H9 (cell line): ENCODE data around the gene ATP1A4. TPM values are rescaled to one million over a fixed set of nuclear protein-coding genes. Genes with fewer than 3 reads are reported as not detected.
A peak's percentile ranks its signal among the peaks of the same experiment; 100 is the strongest.

ENCODE experiments used
- DNase-seq: peaks from one replicate; pipeline ENCODE4 v3.0.0-alpha.2; 2017
- H2AFZ ChIP-seq: one replicate; pipeline ENCODE4 v1.6.1; 2013; ENCODE audit warnings: mild to moderate bottlenecking, low read length, control low read depth, moderate library complexity
- H2AK5ac ChIP-seq: 2 replicates; pipeline ENCODE4 v1.6.1; 2013; ENCODE audit warnings: low read length, control low read depth, mixed read lengths; ENCODE audit not compliant: insufficient read length
- H2BK120ac ChIP-seq: one replicate; pipeline ENCODE4 v1.6.1; 2013; ENCODE audit warnings: low read depth, mild to moderate bottlenecking, low read length, control low read depth, inconsistent platforms; ENCODE audit not compliant: poor library complexity, severe bottlenecking
- H2BK12ac ChIP-seq: 2 replicates; pipeline ENCODE4 v1.6.1; 2013; ENCODE audit warnings: low read length, control low read depth, mixed read lengths, low read depth; ENCODE audit not compliant: insufficient read length
- H2BK15ac ChIP-seq: 2 replicates; pipeline ENCODE4 v1.6.1; 2013; ENCODE audit warnings: low read depth, low read length, control low read depth
- H2BK20ac ChIP-seq: one replicate; pipeline ENCODE4 v1.6.1; 2013; ENCODE audit warnings: low read depth, mild to moderate bottlenecking, low read length, control low read depth, inconsistent platforms; ENCODE audit not compliant: poor library complexity, severe bottlenecking
- H2BK5ac ChIP-seq: 2 replicates; pipeline ENCODE4 v1.6.1; 2013; ENCODE audit warnings: low read length, control low read depth, mixed read lengths; ENCODE audit not compliant: insufficient read length
- H3K14ac ChIP-seq: 2 replicates; pipeline ENCODE4 v1.6.1; 2013; ENCODE audit warnings: low read length, control low read depth; ENCODE audit not compliant: insufficient read depth
- H3K18ac ChIP-seq: 2 replicates; pipeline ENCODE4 v1.6.1; 2013; ENCODE audit warnings: low read depth, mild to moderate bottlenecking, mixed read lengths, low read length, control low read depth; ENCODE audit not compliant: insufficient read length
- H3K23ac ChIP-seq: 2 replicates; pipeline ENCODE4 v1.6.1; 2013; ENCODE audit warnings: low read length, control low read depth, mixed read lengths, low read depth; ENCODE audit not compliant: insufficient read length
- H3K23me2 ChIP-seq: 2 replicates; pipeline ENCODE4 v1.6.1; 2013; ENCODE audit warnings: low read depth, mild to moderate bottlenecking, mixed read lengths, low read length, control low read depth; ENCODE audit not compliant: insufficient read length, poor library complexity, severe bottlenecking
- H3K27ac ChIP-seq: 2 replicates; pipeline ENCODE4 v1.5.1; 2013; ENCODE audit warnings: low read length, control low read depth, mixed read lengths, low read depth; ENCODE audit not compliant: insufficient read length
- H3K27me3 ChIP-seq: 2 replicates; pipeline ENCODE4 v1.6.1; 2013; ENCODE audit warnings: low read length, control low read depth, inconsistent platforms; ENCODE audit not compliant: insufficient read depth
- H3K4ac ChIP-seq: 2 replicates; pipeline ENCODE4 v1.6.1; 2013; ENCODE audit warnings: low read depth, mild to moderate bottlenecking, control low read depth, inconsistent platforms, low read length, moderate library complexity
- H3K4me1 ChIP-seq: 2 replicates; pipeline ENCODE4 v1.6.1; 2013; ENCODE audit warnings: low read length, control low read depth, inconsistent platforms; ENCODE audit not compliant: insufficient read depth
- H3K4me2 ChIP-seq: 2 replicates; pipeline ENCODE4 v1.6.1; 2013; ENCODE audit warnings: low read length, control low read depth, mixed read lengths; ENCODE audit not compliant: insufficient read length, insufficient read depth
- H3K56ac ChIP-seq: 2 replicates; pipeline ENCODE4 v1.6.1; 2013; ENCODE audit warnings: low read depth, mild to moderate bottlenecking, mixed read lengths, low read length, control low read depth; ENCODE audit not compliant: insufficient read length
- H3K79me1 ChIP-seq: 2 replicates; pipeline ENCODE4 v1.6.1; 2013; ENCODE audit warnings: low read depth, mild to moderate bottlenecking, moderate library complexity, low read length, control low read depth, inconsistent platforms; ENCODE audit not compliant: insufficient read depth, poor library complexity, severe bottlenecking
- H3K79me2 ChIP-seq: 2 replicates; pipeline ENCODE4 v1.6.1; 2013; ENCODE audit warnings: low read length, control low read depth, inconsistent platforms; ENCODE audit not compliant: insufficient read depth
- H3K9ac ChIP-seq: 2 replicates; pipeline ENCODE4 v1.6.1; 2013; ENCODE audit warnings: low read length, control low read depth, mixed read lengths; ENCODE audit not compliant: insufficient read length; ENCODE audit errors: extremely low read depth
- H3K9me3 ChIP-seq: one replicate; pipeline ENCODE4 v1.6.1; 2013; ENCODE audit warnings: low read depth, low read length, inconsistent platforms; ENCODE audit not compliant: control insufficient read depth
- H3T11ph ChIP-seq: one replicate; pipeline ENCODE4 v1.6.1; 2013; ENCODE audit warnings: mild to moderate bottlenecking, low read length, control low read depth, inconsistent platforms
- H4K20me1 ChIP-seq: one replicate; pipeline ENCODE4 v1.6.1; 2013; ENCODE audit not compliant: control insufficient read depth, insufficient read length, insufficient read depth
- H4K5ac ChIP-seq: 2 replicates; pipeline ENCODE4 v1.6.1; 2013; ENCODE audit warnings: low read depth, mild to moderate bottlenecking, mixed read lengths, low read length, control low read depth; ENCODE audit not compliant: insufficient read length
- H4K8ac ChIP-seq: replicated peaks from 2 replicates; pipeline ENCODE4 v1.6.1; 2013; ENCODE audit warnings: low read length, control low read depth, mixed read lengths, low read depth; ENCODE audit not compliant: insufficient read length
- H4K91ac ChIP-seq: 2 replicates; pipeline ENCODE4 v1.6.1; 2013; ENCODE audit warnings: low read depth, mild to moderate bottlenecking, moderate library complexity, mixed read lengths, low read length, control low read depth; ENCODE audit not compliant: insufficient read length
- H3K27ac Mint-ChIP-seq, 3 experiments: 2 replicates in 2 of 3; 3 replicates in 1 of 3; pipeline ENCODE4 v1.8.0; 2020 to 2021; ENCODE audit warnings: mixed read lengths in 3 of 3, mild to moderate bottlenecking in 1 of 3, moderate library complexity in 1 of 3
- H3K27me3 Mint-ChIP-seq: 2 replicates; pipeline ENCODE4 v1.8.0; 2021; ENCODE audit warnings: low read depth, mild to moderate bottlenecking, moderate library complexity, mixed read lengths
- H3K36me3 Mint-ChIP-seq, 3 experiments: 2 replicates in 2 of 3; 3 replicates in 1 of 3; pipeline ENCODE4 v1.8.0; 2020 to 2021; ENCODE audit warnings: low read depth in 3 of 3, mixed read lengths in 3 of 3; ENCODE audit not compliant: insufficient read depth in 1 of 3
- H3K4me1 Mint-ChIP-seq, 2 experiments: 2 replicates each; pipeline ENCODE4 v1.8.0; 2020; ENCODE audit warnings: mixed read lengths in 2 of 2
- H3K4me3 Mint-ChIP-seq, 2 experiments: 2 replicates in 1 of 2; 3 replicates in 1 of 2; pipeline ENCODE4 v1.8.0; 2020 to 2021; ENCODE audit warnings: mild to moderate bottlenecking in 2 of 2, mixed read lengths in 2 of 2, moderate library complexity in 1 of 2
- H3K9me3 Mint-ChIP-seq, 2 experiments: 2 replicates in 1 of 2; 3 replicates in 1 of 2; pipeline ENCODE4 v1.8.0; 2020; ENCODE audit warnings: mild to moderate bottlenecking in 2 of 2, mixed read lengths in 2 of 2, moderate library complexity in 1 of 2
- WGBS: extraction: QIAGEN DNeasy Blood & Tissue Kit; methylation state at CpG from one replicate; pipeline ENCODE4 v1.1.7; 2013; ENCODE audit warnings: missing lambda C conversion rate, low lambda C conversion rate, mixed read lengths; ENCODE audit not compliant: insufficient read length; ENCODE audit errors: extremely low coverage; 5-methylcytosine and 5-hydroxymethylcytosine counted together
- total RNA-seq: library from RNA; stranded (reverse); gene quantifications from 2 replicates; pipeline ENCODE4 v1.2.1, GENCODE V29; 2021
- TF ChIP-seq, protein P1 (sequence below): fragments of 200-600 bp; sonication (generic); conservative IDR thresholded peaks from 3 replicates; pipeline ENCODE4 v1.8.0; 2021; ENCODE audit warnings: antibody characterized with exemption, mild to moderate bottlenecking

ATP1A4 gene
- total RNA-seq, 1 experiment from 2014 or later = 0.20 TPM

DNA sequence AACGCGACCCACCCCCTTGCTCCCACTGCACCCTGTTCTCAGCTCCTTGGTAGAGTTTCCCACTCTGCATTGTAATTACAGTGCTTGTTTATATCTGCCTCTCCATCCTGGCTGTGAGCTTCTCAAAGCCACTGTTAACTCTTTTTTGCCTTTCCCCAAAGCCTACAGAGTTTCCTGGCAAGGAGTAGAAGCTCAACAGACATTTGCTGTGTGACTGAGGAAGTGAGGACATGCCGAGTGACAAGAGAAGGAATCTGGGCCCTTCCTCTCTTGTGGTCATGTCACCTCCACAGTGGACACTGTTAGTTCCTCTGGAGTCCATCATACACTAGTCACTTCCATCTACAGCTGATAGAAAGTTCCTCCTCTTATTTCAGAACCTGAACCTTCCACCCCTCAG is 46.9 kb upstream of the ATP1A4 start:
- no peak overlapping the region for H3K4ac ChIP-seq
- H3K36me3 Mint-ChIP-seq = no peaks in the 10 kb centered on the region; a peak in 1 of 7 replicates
- H4K8ac ChIP-seq = no peak overlapping the region
- no peaks in the 10 kb centered on the region for H3K9me3 ChIP-seq
- no peak overlapping the region for H4K91ac ChIP-seq
- no peaks in the 10 kb centered on the region for H4K20me1 ChIP-seq
- H3K79me2 ChIP-seq = no peaks in the 10 kb centered on the region
- H3K27me3 Mint-ChIP-seq = peaks cover 10% of the 10 kb centered on the region
- no peak overlapping the region for H3K27ac ChIP-seq
- H3K23me2 ChIP-seq = no peaks in the 10 kb centered on the region
- H3K4me1 ChIP-seq = peaks cover 4% of the 10 kb centered on the region; the same call in 1 of the 2 replicates
- H3K4me3 Mint-ChIP-seq = no peak overlapping the region
- no peak overlapping the region for H3K4me2 ChIP-seq
- no peak overlapping the region for H3K23ac ChIP-seq
- no peak overlapping the region for H3T11ph ChIP-seq
- H3K9me3 Mint-ChIP-seq = no peaks in the 10 kb centered on the region; a peak in 1 of 5 replicates
- TF ChIP-seq, protein P1, sequence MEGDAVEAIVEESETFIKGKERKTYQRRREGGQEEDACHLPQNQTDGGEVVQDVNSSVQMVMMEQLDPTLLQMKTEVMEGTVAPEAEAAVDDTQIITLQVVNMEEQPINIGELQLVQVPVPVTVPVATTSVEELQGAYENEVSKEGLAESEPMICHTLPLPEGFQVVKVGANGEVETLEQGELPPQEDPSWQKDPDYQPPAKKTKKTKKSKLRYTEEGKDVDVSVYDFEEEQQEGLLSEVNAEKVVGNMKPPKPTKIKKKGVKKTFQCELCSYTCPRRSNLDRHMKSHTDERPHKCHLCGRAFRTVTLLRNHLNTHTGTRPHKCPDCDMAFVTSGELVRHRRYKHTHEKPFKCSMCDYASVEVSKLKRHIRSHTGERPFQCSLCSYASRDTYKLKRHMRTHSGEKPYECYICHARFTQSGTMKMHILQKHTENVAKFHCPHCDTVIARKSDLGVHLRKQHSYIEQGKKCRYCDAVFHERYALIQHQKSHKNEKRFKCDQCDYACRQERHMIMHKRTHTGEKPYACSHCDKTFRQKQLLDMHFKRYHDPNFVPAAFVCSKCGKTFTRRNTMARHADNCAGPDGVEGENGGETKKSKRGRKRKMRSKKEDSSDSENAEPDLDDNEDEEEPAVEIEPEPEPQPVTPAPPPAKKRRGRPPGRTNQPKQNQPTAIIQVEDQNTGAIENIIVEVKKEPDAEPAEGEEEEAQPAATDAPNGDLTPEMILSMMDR = no peak
- H3K56ac ChIP-seq = no peak overlapping the region
- no peak for DNase-seq
- peak overlapping the region in 1 of 3 experiments; percentile 43; a peak in 1 of 7 replicates for H3K27ac Mint-ChIP-seq
- no peak overlapping the region for H2AFZ ChIP-seq
- H3K18ac ChIP-seq = no peak overlapping the region
- no peak overlapping the region for H3K14ac ChIP-seq
- H3K27me3 ChIP-seq = no peaks in the 10 kb centered on the region
- no peak overlapping the region for H2BK12ac ChIP-seq
- H3K79me1 ChIP-seq = no peaks in the 10 kb centered on the region
- H2BK15ac ChIP-seq = no peak overlapping the region
- H2BK5ac ChIP-seq = no peak overlapping the region
- H3K9ac ChIP-seq = no peak overlapping the region
- no peak overlapping the region for H2BK120ac ChIP-seq
- WGBS = no CpG with 5 or more reads among the region's 3 CpGs
- H2AK5ac ChIP-seq = no peak overlapping the region
- peaks cover 33 to 51% of the 10 kb centered on the region in 2 experiments for H3K4me1 Mint-ChIP-seq
- no peak overlapping the region for H2BK20ac ChIP-seq
- no peak overlapping the region for H4K5ac ChIP-seq
